GM12865 (cell line): ENCODE data around the gene MBD3.
A peak's percentile ranks its signal among the peaks of the same experiment; 100 is the strongest.
"Not testable (repeated sequence)": the region's sequence is repeated elsewhere in the genome, so short reads cannot be mapped to it uniquely, and the experiment has no call there.

ENCODE experiments used
- DNase-seq: peaks from one replicate; pipeline ENCODE4 v3.0.0; 2010; ENCODE audit warnings: low read depth
- H3K4me3 ChIP-seq: 2 replicates; pipeline ENCODE4 v1.5.1; 2011; ENCODE audit warnings: mild to moderate bottlenecking, low read depth, low read length, control low read depth
- TF ChIP-seq, protein P1 (sequence below): IDR thresholded peaks from 2 replicates; pipeline ENCODE4 v1.5.1; 2011; ENCODE audit warnings: low read length, control low read depth, low read depth, inconsistent platforms; ENCODE audit not compliant: insufficient read depth; ENCODE audit errors: missing control alignments

MBD3 gene, protein sequence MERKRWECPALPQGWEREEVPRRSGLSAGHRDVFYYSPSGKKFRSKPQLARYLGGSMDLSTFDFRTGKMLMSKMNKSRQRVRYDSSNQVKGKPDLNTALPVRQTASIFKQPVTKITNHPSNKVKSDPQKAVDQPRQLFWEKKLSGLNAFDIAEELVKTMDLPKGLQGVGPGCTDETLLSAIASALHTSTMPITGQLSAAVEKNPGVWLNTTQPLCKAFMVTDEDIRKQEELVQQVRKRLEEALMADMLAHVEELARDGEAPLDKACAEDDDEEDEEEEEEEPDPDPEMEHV

DNA sequence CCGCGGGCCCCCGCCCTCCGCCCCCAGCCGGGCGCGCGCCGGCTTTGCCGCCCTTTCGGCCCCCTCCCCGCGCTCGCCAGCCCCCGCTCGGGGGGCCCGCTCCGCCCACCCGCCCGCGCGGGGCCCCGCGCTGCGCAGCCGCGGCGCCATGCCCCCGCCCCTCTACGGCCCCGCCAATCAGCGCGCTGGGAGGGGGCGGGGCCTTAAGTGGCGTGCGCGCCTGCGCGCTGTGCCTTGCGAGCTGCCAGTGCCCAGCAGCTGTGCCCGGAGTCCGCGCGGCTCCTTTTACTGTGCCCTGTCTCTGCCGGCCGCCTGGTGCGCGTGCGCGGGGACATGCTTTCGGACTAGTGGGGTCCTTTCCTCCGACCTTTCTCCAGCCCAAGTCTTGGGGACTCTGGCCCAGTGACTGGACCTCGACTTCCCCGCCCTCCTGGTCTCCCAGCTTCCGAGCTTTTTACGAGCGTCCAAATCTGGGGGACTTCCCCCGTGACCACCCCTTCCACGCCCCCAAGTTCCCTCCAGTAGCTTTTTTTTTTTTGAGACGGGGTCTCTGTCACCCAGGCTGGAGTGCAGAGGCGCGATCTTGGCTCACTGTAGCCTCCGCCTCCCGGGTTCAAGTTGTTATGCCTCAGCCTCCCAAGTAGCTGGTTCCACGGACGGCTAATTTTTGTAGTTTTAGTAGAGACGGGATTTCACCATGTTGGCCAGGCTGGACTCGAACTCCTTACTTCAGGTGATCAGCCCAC, at the start of gene MBD3:
Gene MBD3 (minus strand): TSS at position 111 of the 746 bp plus-strand sequence. CDS start 234 bp downstream, outside the sequence.
- TF ChIP-seq, protein P1, sequence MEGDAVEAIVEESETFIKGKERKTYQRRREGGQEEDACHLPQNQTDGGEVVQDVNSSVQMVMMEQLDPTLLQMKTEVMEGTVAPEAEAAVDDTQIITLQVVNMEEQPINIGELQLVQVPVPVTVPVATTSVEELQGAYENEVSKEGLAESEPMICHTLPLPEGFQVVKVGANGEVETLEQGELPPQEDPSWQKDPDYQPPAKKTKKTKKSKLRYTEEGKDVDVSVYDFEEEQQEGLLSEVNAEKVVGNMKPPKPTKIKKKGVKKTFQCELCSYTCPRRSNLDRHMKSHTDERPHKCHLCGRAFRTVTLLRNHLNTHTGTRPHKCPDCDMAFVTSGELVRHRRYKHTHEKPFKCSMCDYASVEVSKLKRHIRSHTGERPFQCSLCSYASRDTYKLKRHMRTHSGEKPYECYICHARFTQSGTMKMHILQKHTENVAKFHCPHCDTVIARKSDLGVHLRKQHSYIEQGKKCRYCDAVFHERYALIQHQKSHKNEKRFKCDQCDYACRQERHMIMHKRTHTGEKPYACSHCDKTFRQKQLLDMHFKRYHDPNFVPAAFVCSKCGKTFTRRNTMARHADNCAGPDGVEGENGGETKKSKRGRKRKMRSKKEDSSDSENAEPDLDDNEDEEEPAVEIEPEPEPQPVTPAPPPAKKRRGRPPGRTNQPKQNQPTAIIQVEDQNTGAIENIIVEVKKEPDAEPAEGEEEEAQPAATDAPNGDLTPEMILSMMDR = no peak
- peak; percentile 97 for DNase-seq
- H3K4me3 ChIP-seq = peak within 1 kb of the TSS; percentile 84

DNA sequence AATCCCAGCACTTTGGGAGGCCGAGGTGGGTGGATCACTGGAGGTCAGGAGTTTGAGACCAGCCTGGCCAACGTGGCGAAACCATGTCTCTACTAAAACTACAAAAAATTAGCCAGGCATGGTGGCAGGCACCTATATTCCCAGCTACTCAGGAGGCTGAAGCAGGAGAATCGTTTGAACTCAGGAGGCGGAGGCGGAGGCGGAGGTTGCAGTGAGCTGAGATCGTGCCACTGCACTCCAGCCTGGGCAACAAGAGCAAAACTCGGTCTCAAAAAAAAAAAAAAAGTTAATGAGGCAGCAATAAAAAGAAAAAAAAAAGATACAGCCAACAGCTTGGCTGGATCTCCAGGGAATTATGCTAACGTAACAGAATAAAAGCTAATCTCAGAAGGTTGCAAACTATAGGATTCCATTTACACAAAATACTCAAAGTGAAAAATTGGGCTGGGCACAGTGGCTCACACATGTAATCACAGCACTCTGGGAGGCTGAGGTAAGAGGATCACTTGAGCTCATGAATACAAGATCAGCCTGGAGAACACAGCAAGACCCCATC, 48.3 kb upstream of the MBD3 start:
- not testable (repeated sequence) for H3K4me3 ChIP-seq, DNase-seq

DNA sequence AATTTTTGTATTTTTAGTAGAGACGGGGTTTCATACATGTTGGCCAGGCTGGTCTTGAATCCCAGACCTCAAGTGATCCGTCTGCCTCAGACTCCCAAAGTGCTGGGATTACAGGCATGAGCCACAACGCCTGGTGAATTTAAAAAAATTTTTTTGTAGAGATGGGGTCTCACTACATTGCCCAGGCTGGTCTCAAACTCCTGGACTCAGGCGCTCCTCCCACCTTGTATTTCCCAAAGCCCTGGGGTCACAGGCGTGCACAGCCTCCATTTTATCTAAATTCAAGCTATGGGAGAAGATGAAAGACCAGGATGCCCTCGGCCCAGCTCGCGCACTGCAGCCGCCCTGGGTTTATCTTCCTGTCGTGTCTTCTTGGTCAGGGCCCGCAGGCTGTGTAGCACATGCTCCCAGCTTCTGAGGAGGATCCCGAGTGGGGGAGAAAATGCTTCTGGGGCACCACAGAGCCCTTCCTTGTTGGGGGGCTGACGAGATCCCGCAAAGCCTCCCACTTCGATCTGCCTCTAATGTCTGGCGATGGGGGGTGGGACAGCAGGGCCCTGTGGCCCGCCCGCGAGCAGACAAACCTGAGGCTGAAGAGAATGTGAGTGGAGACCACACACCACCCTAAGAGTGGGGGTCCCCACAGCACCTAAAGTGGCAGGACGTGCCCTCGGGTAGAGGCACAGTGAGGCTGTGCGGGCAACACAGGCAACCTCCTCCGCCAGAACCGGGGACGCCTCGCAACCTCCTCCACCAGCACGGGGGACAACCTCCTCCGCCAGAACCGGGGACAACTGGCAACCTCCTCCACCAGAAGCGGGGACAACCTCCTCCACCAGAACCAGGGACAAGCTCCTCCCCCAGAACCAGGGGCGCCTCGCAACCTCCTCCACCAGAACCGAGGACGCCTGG, 43.9 kb upstream of the MBD3 start:
- TF ChIP-seq, protein P1 = no peak

DNA sequence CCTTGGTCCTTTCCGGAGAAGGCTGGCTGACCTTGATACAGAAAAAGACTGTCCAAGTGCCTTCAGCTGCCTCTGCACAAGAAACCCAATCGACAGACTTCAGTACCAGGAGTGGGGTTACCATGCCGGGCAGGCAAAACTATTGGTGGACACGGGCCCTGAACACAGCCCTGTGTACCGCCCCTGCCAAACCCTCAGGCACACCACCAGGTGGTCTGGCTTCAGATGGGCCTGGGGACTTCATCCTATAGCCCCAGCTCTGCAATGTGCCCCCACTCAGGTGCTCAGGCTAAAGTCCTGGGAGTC, 42.2 kb upstream of the MBD3 start:
- TF ChIP-seq, protein P1 = no peak
- DNase-seq = no peak
- H3K4me3 ChIP-seq = no peak overlapping the region

More for the DNA sequence above, 43.9 kb upstream of the MBD3 start:
- DNase-seq = no peak
- no peak overlapping the region for H3K4me3 ChIP-seq

DNA sequence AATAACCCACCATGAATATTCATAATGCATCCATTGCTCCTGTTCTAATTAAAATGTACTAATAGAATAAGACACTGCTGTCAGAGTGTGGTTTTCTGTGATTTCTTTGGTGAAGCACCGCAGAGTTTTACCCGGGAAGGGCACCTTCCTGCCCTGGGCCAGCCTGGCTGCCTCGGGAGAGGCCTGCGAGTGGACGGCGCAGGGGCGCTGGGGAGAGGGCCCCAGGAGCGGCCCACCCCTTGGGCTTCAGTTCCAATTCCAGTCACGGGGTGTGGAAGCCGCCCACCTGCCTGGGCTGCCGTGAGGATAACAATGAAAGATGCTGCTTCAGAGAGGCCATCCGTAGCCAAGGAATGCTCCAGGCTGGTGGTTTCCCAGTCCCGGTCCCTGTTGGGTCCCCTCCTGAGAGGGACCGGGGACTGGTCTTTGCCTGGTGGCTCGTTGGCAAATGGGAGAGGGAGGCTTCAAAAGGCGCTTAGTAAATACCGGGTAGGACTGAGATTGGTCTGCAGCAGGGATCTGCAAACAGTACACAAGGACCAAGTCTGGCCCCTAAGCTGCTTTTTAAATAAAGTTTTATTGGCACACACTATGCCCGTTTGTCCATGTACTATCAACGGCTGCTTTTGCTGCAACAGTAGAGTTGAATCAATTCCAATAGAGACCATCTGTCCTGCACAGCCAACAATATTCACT, 41.7 kb upstream of the MBD3 start:
- no peak for DNase-seq
- H3K4me3 ChIP-seq = no peak overlapping the region
- TF ChIP-seq, protein P1 = no peak

DNA sequence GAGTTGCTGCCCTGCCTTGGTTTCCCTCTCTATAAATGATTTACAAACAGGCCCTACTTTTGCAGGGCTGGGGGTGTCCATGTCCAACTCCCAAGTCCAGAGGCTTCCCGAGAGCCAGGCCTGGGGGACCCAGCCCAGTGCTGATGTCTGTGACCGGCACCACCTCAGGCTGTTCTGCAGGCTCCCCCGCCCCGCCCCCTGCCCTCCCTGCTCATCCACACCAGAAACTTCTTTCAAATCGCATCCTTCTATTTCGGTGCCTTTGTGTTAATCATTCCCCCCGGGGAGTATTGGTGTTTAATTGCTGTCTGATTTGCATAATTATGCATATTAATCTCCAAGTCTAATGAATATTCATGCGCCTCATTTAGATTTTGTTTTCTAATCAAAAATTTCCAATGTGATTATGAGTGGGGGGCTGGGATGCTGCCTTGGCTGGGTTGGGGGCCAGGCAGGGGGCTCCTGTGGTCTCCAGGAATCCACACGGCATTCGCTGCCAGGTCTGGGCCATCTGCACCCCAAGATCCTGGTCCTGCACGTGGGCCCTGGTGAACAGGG, 40.7 kb upstream of the MBD3 start:
- DNase-seq = no peak
- H3K4me3 ChIP-seq = no peak overlapping the region
- TF ChIP-seq, protein P1 = no peak
